Stimulated activated CD4-positive, alpha-beta T cell treated with anti-CD3 and anti-CD28 coated beads, Interleukin-1b, Interleukin-23, amount 100 ng/mL, for 24 hours (primary cell): Measurements from ENCODE around the gene ARHGAP8.
"Not testable (repeated sequence)": the region's sequence is repeated elsewhere in the genome, so short reads cannot be mapped to it uniquely, and the experiment has no call there.

Experiments used
- DNase-seq, 4 experiments: peaks; one replicate each; pipeline ENCODE4 v3.0.0-alpha.2; 2020; ENCODE audit warnings: low read depth in 4 of 4, low spot score in 1 of 4

The ARHGAP8 gene

DNA sequence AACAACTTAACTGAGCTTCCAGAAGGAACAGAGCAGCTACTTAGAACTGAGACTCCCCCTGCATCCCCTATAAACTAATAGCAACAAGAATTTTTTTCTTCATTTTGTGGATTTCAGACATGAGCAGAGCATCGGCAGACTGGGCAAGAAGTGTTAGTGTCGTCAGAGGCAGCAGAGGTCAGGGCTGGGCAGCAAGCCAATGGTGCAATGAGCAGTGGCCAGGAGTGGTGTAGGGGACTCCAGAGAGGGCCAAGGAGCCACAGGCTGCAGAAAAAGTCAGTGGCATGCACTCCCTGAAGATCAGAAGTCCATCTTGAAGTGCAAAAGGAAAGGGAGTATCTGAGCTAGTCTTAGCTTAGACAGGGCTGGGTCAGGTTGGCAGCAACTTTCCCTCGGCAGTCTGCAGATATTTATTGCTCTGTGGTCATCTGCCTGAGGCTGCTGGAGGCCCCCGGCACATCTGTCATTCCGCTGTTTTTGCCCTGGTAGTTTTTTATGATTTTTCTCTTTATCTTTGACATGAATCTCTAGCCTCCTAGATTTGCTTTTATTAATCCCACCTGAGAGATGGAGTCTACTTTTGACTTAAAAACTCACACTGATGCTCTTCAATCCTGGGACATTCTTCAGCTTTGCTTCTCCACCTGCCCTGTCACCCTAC lies 152.2 kb downstream of the ARHGAP8 start:
- not testable (repeated sequence) for DNase-seq

DNA sequence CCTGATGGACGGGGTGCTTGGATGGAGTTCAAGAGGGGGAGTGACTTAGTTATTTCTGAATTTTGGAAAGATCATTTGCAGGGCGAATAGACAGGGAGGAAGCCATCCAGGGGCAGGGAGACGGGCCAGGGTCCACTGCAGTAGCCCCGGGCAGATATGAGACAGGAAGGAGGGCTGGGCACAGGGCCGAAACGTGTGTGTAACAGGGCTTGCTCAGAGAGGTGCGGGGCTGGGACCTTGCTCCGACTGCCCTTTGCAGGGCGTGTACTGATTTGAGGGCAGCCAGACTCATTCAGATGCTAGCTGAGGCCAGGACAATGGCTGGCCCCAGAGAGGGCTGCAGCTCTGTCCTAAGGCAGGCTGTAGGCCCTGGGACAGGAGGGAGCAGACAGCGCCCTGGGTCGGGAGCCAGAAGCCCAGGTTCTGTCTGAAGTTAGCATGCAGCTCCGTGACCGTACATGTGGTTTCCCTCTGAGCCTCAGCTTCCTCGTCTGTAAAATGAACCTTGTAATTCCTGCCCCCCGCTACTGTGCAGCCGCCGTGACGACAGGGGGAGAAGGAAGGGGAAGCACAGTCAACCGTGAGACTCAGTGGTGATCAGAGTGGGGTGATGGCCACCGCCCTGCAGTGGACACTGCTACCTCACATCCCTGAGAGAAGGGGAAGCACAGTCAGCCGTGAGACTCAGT lies 154.0 kb downstream of the ARHGAP8 start:
- no peak for DNase-seq

DNA sequence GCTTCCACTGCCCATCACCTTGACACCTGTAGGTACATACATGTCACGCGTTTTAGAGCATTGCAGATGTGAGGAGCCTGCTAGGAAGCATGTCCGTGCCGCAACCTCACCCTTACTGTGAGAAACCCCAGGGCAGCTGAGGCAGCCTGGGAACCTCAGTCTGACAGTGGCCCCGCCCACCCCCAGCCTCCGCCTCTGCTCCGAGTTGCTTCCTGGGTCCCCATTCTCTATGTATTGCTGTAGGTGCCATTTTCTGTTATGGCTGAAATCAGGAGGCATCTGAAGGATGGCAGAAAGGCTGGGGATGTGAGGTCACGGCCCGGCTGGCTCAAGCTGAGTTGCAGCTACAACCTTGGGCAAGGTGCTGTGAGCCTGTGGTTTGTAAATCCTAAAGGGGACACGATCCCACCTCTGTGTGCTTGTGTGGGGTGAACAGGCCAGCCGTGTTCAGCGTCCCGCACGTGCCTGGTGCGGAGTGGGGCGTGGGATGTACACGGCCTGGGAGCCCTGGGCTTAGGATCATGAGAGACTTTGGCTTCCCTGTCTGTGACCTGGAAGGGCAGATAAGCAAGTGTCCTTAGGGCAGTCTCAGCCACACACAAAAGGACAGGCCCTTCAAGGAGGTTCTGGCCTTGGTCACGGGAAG lies 154.7 kb downstream of the ARHGAP8 start:
- DNase-seq: no peak

DNA sequence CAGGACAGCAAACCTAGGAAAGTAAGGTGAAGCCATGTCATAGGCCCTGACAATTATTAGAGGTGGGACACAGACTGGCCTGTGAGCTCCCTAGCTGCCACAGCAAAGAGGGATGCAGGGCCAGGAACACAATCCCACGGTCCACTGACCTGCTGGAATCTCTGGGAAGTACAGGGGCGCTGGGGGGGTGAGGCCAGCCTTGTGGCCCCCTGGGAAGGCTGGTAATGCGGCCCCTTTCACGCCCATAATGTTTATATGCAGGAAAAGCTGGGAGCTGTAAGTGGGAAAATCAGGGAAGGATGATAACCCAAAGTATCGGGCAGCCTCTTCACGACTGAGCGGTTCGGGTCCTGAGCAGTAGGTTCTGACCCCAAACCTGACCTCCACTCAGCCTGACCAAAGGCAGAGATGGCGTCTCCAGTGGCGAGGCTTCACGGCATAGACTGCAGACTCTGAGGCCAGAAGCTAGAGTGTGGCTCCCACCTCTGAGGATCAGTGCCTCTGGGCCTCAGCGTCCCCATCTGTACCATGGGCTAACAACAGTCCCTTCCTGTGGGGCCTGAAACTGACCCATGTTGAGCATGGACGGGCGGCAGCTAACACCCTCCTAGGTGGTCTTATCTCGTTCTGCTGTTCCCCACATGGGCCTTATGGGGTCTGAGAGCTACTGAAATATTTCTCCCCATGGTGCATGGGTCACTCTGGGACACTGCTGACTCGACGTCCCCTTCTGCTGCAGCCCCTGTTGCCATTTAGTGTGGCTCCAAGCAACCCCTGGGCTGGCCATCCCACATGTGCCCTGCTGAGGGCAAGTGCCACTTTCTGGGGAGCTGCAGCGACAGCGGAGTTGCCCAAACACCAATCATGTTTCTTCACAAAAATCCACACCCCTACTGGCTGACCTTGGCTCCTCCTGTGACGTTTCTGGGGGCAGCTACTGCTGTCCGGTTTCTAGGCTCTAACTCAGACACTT lies 155.7 kb downstream of the ARHGAP8 start:
- no peak for DNase-seq

DNA sequence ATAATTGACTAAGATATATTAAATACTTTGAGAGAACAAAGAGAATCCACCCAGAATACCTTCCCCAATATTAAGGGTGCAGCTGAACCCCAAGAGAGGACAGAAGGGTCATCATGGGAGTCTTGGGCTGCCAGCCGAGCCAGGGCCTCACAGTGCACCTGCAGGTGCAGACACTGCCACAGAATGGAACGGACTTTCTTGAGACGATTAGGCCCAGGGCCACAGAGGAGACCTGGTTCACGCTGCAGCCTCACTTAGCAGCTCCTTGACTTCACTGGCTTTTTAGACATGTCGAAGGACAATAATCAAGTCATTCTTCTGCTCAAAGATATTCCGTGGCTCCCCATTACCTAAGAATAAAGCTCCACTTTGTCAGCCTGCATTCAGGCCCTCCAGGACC lies 156.9 kb downstream of the ARHGAP8 start:
- DNase-seq: no peak
